ENCODE results near the gene UBAC1. TPM values are rescaled to one million over a fixed set of nuclear protein-coding genes. Genes with fewer than 3 reads are reported as not detected.

Gene UBAC1
- total and polyA plus RNA-seq, 4 donors, result 16.2 to 115 (median 16.4) TPM

DNA sequence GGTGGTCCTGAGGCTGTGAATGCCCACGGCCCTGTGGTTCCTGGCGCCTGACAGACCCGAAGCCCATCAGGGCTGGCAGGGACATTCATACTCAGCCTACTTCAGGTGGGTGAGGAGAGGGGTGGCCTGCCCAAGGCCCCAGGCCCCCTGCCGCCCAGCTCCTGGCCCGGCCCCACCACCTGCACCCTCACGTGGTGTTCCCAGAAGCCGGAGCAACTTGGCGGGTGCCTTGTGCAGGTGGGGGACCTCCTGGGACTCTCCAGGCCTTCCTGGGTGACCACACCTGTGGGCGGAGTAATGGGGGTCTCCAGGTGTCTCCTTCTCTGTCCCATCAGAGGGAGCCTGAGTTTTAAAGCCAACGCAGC, 36.8 kb upstream of the UBAC1 start:
- WGBS, result 86% methylated on average over 10 of the region's 10 CpGs

More for the DNA sequence above, 36.8 kb upstream of the UBAC1 start:
- Histone ChIP-seq H3K36me3 (ENCODE audit: control insufficient read depth in 4 of 4, insufficient read depth in 3 of 4, low read depth in 1 of 4, low read length in 3 of 4) (no peaks in the 10 kb centered on the region), H3K4me1 (ENCODE audit: control insufficient read depth in 4 of 4, insufficient read depth in 4 of 4, low read length in 3 of 4) (peaks cover 13 to 30% (median 19%) of the 10 kb centered on the region in 4 donors), H3K27me3 (ENCODE audit: control insufficient read depth in 4 of 4, insufficient read depth in 4 of 4, low read length in 3 of 4) (no peaks in the 10 kb centered on the region), H3K9me3 (ENCODE audit: control insufficient read depth in 4 of 4, low read length in 3 of 4) (no peaks in the 10 kb centered on the region), H3K27ac (ENCODE audit: low read depth in 1 of 2, low read length in 2 of 2) (no peak overlapping the region), H3K4me3 (ENCODE audit: low read depth in 1 of 3, low read length in 3 of 3) (no peak overlapping the region), H3K9ac (ENCODE audit: low read depth in 1 of 2, low read length in 2 of 2) (no peak overlapping the region)
- no peak for DNase-seq (ENCODE audit: low spot score)
- TF ChIP-seq, protein P1, sequence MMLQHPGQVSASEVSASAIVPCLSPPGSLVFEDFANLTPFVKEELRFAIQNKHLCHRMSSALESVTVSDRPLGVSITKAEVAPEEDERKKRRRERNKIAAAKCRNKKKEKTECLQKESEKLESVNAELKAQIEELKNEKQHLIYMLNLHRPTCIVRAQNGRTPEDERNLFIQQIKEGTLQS (IDR thresholded peaks at IDR 0.05), result no peak
- TF ChIP-seq HNF4A (conservative IDR thresholded peaks at IDR 0.05) (no peak), HNF4G (IDR thresholded peaks at IDR 0.05) (no peak), RAD21 (IDR thresholded peaks at IDR 0.05) (no peak), SP1 (IDR thresholded peaks at IDR 0.05) (no peak), EGR1 (IDR thresholded peaks at IDR 0.05; ENCODE audit: low read depth in 2 of 2) (no peak), YY1 (IDR thresholded peaks at IDR 0.05) (no peak), JUND (IDR thresholded peaks at IDR 0.05) (no peak), FOXA2 (IDR thresholded peaks at IDR 0.05) (no peak), GABPA (IDR thresholded peaks at IDR 0.05 in 1 of 2, conservative IDR thresholded peaks at IDR 0.05 in 1 of 2) (no peak), FOXA1 (IDR thresholded peaks at IDR 0.05) (no peak), NR2F2 (IDR thresholded peaks at IDR 0.05) (no peak), TAF1 (conservative IDR thresholded peaks at IDR 0.05) (no peak), RXRA (IDR thresholded peaks at IDR 0.05) (no peak)
- TF ChIP-seq, protein P2, sequence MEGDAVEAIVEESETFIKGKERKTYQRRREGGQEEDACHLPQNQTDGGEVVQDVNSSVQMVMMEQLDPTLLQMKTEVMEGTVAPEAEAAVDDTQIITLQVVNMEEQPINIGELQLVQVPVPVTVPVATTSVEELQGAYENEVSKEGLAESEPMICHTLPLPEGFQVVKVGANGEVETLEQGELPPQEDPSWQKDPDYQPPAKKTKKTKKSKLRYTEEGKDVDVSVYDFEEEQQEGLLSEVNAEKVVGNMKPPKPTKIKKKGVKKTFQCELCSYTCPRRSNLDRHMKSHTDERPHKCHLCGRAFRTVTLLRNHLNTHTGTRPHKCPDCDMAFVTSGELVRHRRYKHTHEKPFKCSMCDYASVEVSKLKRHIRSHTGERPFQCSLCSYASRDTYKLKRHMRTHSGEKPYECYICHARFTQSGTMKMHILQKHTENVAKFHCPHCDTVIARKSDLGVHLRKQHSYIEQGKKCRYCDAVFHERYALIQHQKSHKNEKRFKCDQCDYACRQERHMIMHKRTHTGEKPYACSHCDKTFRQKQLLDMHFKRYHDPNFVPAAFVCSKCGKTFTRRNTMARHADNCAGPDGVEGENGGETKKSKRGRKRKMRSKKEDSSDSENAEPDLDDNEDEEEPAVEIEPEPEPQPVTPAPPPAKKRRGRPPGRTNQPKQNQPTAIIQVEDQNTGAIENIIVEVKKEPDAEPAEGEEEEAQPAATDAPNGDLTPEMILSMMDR (IDR thresholded peaks at IDR 0.05; ENCODE audit: low read depth, low read length, missing input control), result no peak
- TF ChIP-seq, protein P3, sequence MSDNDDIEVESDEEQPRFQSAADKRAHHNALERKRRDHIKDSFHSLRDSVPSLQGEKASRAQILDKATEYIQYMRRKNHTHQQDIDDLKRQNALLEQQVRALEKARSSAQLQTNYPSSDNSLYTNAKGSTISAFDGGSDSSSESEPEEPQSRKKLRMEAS (IDR thresholded peaks at IDR 0.05), result no peak
- TF ChIP-seq, protein P4, sequence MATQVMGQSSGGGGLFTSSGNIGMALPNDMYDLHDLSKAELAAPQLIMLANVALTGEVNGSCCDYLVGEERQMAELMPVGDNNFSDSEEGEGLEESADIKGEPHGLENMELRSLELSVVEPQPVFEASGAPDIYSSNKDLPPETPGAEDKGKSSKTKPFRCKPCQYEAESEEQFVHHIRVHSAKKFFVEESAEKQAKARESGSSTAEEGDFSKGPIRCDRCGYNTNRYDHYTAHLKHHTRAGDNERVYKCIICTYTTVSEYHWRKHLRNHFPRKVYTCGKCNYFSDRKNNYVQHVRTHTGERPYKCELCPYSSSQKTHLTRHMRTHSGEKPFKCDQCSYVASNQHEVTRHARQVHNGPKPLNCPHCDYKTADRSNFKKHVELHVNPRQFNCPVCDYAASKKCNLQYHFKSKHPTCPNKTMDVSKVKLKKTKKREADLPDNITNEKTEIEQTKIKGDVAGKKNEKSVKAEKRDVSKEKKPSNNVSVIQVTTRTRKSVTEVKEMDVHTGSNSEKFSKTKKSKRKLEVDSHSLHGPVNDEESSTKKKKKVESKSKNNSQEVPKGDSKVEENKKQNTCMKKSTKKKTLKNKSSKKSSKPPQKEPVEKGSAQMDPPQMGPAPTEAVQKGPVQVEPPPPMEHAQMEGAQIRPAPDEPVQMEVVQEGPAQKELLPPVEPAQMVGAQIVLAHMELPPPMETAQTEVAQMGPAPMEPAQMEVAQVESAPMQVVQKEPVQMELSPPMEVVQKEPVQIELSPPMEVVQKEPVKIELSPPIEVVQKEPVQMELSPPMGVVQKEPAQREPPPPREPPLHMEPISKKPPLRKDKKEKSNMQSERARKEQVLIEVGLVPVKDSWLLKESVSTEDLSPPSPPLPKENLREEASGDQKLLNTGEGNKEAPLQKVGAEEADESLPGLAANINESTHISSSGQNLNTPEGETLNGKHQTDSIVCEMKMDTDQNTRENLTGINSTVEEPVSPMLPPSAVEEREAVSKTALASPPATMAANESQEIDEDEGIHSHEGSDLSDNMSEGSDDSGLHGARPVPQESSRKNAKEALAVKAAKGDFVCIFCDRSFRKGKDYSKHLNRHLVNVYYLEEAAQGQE (IDR thresholded peaks at IDR 0.05), result no peak
- TF ChIP-seq, protein P5, sequence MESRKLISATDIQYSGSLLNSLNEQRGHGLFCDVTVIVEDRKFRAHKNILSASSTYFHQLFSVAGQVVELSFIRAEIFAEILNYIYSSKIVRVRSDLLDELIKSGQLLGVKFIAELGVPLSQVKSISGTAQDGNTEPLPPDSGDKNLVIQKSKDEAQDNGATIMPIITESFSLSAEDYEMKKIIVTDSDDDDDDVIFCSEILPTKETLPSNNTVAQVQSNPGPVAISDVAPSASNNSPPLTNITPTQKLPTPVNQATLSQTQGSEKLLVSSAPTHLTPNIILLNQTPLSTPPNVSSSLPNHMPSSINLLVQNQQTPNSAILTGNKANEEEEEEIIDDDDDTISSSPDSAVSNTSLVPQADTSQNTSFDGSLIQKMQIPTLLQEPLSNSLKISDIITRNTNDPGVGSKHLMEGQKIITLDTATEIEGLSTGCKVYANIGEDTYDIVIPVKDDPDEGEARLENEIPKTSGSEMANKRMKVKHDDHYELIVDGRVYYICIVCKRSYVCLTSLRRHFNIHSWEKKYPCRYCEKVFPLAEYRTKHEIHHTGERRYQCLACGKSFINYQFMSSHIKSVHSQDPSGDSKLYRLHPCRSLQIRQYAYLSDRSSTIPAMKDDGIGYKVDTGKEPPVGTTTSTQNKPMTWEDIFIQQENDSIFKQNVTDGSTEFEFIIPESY (IDR thresholded peaks at IDR 0.05), result no peak

Measured in liver (tissue), 9 donors.